ENCODE measurements around the gene TAOK2.

Gene TAOK2

GRCh38 chr16:29963021-29963743, 10.5 kb upstream of the TAOK2 start:
- no peak for DNase-seq

DNA sequence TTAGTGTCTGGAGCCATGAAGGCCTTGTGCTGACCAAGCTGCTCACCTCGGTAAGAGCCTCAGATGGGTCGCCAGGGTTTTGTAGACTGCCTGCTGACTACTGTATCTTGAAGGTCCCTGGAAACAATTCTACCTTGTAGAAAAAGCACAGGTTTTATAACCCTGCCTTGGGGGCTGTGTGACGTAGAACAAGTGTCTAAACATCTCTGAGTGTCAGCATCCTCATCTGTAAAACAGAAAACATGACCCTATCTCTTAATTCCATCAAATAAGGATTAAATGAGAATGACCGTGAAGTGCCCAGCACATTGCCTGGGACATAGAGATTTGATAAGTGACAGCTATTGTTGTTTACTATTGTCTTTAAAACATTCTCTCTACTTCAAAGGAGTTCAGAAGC, 5.5 kb upstream of the TAOK2 start:
- no peak for DNase-seq

DNA sequence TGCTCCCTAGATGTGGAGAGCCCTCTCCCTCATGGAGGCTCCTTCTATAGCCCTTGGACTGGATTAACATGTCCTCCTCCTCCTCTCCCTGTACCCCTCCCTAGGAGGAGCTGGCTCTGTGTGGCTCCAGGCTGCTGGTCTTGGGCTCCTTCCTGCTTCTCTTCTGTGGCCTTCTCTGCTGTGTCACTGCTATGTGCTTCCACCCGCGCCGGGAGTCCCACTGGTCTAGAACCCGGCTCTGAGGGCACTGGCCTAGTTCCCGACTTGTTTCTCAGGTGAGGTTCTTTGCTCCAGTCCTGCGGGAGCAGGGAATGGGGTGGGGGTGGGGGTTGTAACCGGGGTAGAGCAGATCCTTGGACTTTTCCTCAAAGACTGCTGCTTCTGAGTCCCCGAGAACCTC, 2.4 kb upstream of the TAOK2 start:
- DNase-seq = no peak

- DNase-seq = no peak
Measured at GRCh38 chr16:29972500-29972899, 1.2 kb upstream of the TAOK2 start.

GRCh38 chr16:29972992-29973383, 680 bp upstream of the TAOK2 start:
- DNase-seq = no peak

GRCh38 chr16:29974291-29975133, 844 bp downstream of the TAOK2 start:
- DNase-seq = peak; percentile 70

DNA sequence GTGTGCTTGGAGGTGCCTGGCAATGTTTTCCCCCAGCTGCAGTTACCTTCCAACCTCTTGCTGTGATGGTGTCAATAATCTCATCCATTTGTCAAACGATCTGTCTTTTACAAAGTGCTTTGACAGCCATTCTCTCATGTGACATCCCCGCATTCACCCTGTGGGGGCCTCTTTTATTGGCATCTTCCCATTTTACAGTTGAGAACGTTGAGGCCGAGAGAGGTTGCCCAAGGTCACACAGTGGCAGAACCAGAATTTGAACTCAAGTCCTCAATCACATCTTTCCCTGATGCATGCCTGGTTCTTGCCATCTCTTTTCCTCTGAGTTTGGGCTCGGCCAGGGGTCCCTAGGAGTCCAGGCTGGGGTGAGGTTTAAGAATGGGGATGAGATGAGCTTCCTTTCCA, 1.5 kb downstream of the TAOK2 start:
- DNase-seq = no peak

- peak; percentile 65 for DNase-seq
Measured at GRCh38 chr16:29975811-29976511, 2.3 kb downstream of the TAOK2 start.

GRCh38 chr16:29977063-29977825, 3.6 kb downstream of the TAOK2 start:
- no peak for DNase-seq

- DNase-seq = no peak
Measured at GRCh38 chr16:29978081-29978480, 4.4 kb downstream of the TAOK2 start.

DNA sequence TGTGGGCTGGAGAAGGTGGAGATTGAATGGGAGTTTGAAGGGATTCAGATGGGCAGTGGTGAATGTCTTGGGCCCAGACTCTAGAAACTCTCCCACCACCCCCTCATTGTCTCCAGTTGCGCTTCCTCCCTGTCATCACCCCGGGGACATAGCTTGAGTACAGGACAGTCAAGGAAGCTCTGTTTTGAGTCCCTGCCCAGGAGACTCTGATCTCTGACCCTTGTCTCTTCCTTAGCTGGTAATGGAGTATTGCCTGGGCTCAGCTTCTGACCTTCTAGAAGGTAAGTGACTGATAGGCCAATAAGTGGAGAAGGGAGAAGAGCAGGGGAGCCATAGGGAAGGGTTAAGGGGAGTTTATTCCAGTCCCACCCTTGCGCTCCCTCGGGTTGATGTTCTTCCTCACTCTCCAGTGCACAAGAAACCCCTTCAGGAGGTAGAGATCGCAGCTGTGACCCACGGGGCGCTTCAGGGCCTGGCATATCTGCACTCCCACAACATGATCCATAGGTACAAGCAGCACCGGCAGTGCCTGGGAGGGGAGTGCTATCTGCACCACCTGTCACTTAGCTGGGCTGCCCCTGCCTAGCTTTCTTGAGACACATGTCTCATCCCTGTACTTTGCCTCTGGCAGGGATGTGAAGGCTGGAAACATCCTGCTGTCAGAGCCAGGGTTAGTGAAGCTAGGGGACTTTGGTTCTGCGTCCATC, 5.0 kb downstream of the TAOK2 start:
- no peak for DNase-seq

- no peak for DNase-seq
Measured at GRCh38 chr16:29982560-29983419, 9.1 kb downstream of the TAOK2 start.

- no peak for DNase-seq
Measured at GRCh38 chr16:29983420-29984136, 9.9 kb downstream of the TAOK2 start.

- DNase-seq = no peak
Measured at GRCh38 chr16:29984137-29984763, 10.6 kb downstream of the TAOK2 start.

GRCh38 chr16:29984764-29985147, 11.1 kb downstream of the TAOK2 start:
- no peak for DNase-seq

GRCh38 chr16:29985271-29985811, 11.7 kb downstream of the TAOK2 start:
- DNase-seq = no peak

GRCh38 chr16:29986231-29986630, 12.6 kb downstream of the TAOK2 start:
- no peak for DNase-seq

DNA sequence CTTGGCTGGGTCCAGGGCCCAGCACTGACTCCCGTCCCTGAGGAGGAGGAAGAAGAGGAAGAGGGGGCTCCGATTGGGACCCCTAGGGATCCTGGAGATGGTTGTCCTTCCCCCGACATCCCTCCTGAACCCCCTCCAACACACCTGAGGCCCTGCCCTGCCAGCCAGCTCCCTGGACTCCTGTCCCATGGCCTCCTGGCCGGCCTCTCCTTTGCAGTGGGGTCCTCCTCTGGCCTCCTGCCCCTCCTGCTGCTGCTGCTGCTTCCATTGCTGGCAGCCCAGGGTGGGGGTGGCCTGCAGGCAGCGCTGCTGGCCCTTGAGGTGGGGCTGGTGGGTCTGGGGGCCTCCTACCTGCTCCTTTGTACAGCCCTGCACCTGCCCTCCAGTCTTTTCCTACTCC, 13.3 kb downstream of the TAOK2 start:
- DNase-seq = no peak

- no peak for DNase-seq
Measured at GRCh38 chr16:29987371-29988085, 13.9 kb downstream of the TAOK2 start.
